GM06990 (cell line): ENCODE measurements around the gene ST6GALNAC3.

Experiments
- DNase-seq: peaks from one replicate; pipeline ENCODE4 v3.0.0-alpha.2; 2011; ENCODE audit not compliant: insufficient read length; ENCODE audit errors: extremely low read depth
- H3K27me3 ChIP-seq: replicated peaks from 2 replicates; pipeline ENCODE4 v1.6.0; 2011; ENCODE audit warnings: low read length; ENCODE audit not compliant: control insufficient read depth, insufficient read depth
- H3K36me3 ChIP-seq: 2 replicates; pipeline ENCODE4 v1.5.1; 2011; ENCODE audit warnings: low read length; ENCODE audit not compliant: control insufficient read depth, insufficient read depth
- H3K4me3 ChIP-seq: replicated peaks from 2 replicates; pipeline ENCODE4 v1.5.1; 2011; ENCODE audit warnings: low read depth, mild to moderate bottlenecking, control low read depth, low read length
- TF ChIP-seq, protein P1 (sequence below): IDR thresholded peaks from 2 replicates; pipeline ENCODE4 v1.5.1; 2011; ENCODE audit warnings: low read length, control low read depth, mild to moderate bottlenecking, inconsistent platforms; ENCODE audit not compliant: insufficient read depth, poor library complexity, severe bottlenecking

The ST6GALNAC3 gene

DNA sequence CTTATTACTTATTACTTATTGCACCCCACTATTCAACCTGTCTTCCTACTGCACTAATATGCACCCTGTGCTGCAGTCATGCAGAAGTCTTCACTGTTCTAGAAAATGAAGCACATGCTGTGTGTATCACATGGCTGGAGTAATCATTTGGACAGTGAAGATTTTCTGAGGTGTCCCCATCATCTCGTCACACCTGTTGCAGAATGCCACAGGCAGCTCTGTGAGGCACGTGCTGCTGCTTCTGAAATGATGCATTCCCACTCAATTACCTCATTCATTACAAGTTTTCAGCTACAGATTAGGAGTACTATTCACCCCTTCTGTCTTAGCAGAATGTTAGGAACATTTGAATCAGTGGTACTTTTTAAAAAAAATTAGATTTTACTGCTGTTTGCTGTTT is 467.1 kb downstream of the ST6GALNAC3 start:
- no peaks in the 10 kb centered on the region for H3K36me3 ChIP-seq
- H3K27me3 ChIP-seq = no peaks in the 10 kb centered on the region; the same call in 1 of the 2 replicates
- TF ChIP-seq, protein P1, sequence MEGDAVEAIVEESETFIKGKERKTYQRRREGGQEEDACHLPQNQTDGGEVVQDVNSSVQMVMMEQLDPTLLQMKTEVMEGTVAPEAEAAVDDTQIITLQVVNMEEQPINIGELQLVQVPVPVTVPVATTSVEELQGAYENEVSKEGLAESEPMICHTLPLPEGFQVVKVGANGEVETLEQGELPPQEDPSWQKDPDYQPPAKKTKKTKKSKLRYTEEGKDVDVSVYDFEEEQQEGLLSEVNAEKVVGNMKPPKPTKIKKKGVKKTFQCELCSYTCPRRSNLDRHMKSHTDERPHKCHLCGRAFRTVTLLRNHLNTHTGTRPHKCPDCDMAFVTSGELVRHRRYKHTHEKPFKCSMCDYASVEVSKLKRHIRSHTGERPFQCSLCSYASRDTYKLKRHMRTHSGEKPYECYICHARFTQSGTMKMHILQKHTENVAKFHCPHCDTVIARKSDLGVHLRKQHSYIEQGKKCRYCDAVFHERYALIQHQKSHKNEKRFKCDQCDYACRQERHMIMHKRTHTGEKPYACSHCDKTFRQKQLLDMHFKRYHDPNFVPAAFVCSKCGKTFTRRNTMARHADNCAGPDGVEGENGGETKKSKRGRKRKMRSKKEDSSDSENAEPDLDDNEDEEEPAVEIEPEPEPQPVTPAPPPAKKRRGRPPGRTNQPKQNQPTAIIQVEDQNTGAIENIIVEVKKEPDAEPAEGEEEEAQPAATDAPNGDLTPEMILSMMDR = no peak
- no peak for DNase-seq
- no peak overlapping the region for H3K4me3 ChIP-seq

DNA sequence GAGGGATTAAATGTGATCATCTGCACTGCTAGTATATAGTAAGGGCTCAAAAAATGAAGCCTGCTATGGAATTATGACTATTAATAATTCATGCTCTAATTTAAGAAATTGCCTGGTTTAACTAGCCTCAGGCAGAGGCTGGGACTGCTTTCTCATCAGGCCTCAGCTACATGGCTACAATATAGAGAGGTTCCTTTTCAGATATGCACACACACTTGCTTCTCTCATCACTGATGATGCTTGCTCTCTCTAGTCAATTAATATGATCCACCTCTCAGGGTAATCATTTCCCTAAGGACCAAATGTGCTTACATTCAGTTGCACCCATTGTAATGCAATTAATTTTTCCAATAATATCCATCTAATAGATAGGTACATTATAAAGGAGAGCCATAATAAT is 467.8 kb downstream of the ST6GALNAC3 start:
- TF ChIP-seq, protein P1 = no peak
- DNase-seq = no peak
- Histone ChIP-seq H3K4me3 (no peak overlapping the region), H3K36me3 (no peaks in the 10 kb centered on the region), H3K27me3 (no peaks in the 10 kb centered on the region; the same call in 1 of the 2 replicates)

DNA sequence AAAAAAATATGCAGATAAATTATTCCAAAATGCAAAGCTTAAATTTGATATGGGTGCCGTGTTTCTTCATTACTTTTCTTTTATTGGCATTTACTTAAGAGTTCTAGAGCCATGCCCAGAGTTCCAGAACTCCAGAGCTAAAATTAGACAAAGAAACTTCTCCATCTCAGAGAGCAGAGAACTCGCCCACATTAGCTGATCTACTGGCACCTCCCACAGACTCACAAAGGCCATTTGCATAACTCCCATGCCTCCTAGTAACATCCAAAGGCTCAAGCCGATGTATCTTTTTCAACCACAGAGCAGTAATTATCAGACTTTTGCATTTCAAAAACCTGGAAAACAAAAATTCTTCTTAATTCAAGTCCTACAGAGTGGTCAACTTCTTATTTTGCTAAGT is 468.9 kb downstream of the ST6GALNAC3 start:
- DNase-seq = no peak
- TF ChIP-seq, protein P1 = no peak
- Histone ChIP-seq H3K27me3 (no peaks in the 10 kb centered on the region; the same call in 1 of the 2 replicates), H3K4me3 (no peak overlapping the region), H3K36me3 (no peaks in the 10 kb centered on the region)

DNA sequence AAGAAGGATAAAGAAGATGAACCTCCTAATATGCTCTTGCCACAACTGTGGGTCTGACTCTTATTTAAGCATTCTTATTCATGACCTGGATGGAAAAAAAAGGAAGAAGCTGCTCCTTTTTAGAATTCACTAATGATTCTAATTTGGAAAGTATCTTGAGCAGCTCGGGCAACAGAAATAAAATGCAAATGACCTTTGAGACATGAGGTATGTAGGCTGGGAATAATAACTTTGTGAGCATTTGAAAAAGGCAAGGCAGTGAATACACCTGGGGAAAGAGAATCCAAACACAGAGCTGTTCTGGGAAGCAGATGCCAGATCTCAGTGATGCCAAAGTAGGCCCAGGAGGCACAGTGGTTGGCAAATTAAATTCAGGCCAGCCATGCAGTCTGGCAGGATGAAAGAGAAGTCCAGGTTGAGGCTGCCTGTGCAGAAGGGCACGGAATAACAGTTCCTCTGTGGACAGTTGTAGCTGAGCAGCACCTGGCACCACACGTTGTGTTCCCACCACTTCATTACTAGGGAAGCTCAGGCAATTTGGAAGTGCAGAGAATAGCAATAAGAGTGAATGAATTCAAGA is 471.9 kb downstream of the ST6GALNAC3 start:
- H3K4me3 ChIP-seq = no peak overlapping the region
- TF ChIP-seq, protein P1 = no peak
- no peak for DNase-seq
- no peaks in the 10 kb centered on the region; the same call in 1 of the 2 replicates for H3K27me3 ChIP-seq
- H3K36me3 ChIP-seq = no peaks in the 10 kb centered on the region

DNA sequence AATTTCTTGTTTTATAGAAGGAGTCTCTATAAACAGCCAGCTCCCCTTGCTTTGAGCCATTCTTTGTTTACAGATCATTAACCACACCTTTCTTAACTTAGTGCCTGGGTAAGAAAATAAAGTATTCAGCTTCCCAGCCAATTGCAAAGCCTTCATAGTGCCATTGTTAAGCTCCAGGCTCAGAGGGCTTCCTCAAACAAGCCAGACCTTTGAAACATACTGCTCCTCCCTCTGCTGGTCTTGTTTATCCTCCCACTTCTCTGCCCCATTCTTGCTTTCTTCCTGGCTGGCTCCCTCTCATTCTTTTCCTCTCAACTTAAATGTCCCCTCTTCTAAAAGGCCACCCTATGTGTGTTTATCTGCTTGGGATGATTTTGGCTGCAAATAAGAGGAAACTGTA is 473.4 kb downstream of the ST6GALNAC3 start:
- TF ChIP-seq, protein P1 = no peak
- Histone ChIP-seq H3K4me3 (no peak overlapping the region), H3K27me3 (no peaks in the 10 kb centered on the region; the same call in 1 of the 2 replicates), H3K36me3 (no peaks in the 10 kb centered on the region)
- no peak for DNase-seq
